Measurements from ENCODE around the gene ANKRD39. TPM values are rescaled to one million over a fixed set of nuclear protein-coding genes. Genes with fewer than 3 reads are reported as not detected.

ANKRD39 gene
- total and polyA plus RNA-seq, 12 donors, result 9.2 to 49.5 (median 22.5) TPM

DNA sequence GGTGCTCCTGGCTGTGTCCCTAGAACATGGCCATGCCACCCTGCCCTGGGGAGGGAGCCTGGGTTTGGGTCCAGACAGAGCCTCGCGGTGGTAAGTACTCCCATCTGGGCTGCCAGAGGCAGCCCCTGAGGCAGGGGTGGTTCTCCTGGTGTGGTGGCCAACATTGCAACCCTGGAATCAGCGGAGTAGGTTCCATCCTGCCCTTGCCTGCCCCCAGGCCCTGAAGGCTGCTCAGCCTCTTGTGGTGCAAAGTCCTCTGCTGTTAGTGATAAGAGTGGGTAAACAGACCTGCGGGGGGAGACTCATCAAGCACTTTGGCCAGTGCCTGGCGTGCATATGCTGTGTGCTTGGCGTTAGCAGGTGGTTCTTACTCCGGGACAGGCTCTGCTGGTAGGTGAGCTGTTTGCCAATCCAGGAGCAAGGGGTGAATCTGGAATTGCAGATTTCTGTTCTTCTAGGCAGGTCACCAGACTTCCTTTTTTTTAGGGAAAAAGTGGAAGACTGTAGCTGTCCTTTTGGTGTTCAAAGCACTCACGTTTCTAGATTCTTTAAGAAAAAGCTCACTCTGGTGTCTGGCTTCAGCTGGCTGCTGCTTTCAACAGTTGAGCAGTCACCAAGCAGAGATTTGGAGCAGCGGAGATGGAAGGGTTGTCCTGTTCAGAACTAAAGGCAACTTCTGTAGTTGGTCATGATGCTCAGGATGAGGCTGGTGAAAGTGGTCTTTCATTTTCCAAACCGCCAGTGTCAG, 38.5 kb downstream of the ANKRD39 start:
- Histone ChIP-seq H3K27me3 (no peaks in the 10 kb centered on the region), H3K36me3 (replicated peaks in 1 of 2) (peaks cover 0 to 10% of the 10 kb centered on the region in 2 donors), H3K9me3 (replicated peaks in 1 of 3) (no peaks in the 10 kb centered on the region), H3K27ac (peak overlapping the region in 1 of 5 donors; percentile 12), H3K4me1 (replicated peaks in 1 of 2) (peaks cover 22 to 50% of the 10 kb centered on the region in 2 donors), H3K4me3 (no peak overlapping the region)
- 80 to 86% (median 82%) methylated on average over 7 to 10 of the region's 10 CpGs for WGBS, 4 donors
- TF ChIP-seq POLR2A (IDR thresholded peaks at IDR 0.05), result no peak
- TF ChIP-seq, protein P1, sequence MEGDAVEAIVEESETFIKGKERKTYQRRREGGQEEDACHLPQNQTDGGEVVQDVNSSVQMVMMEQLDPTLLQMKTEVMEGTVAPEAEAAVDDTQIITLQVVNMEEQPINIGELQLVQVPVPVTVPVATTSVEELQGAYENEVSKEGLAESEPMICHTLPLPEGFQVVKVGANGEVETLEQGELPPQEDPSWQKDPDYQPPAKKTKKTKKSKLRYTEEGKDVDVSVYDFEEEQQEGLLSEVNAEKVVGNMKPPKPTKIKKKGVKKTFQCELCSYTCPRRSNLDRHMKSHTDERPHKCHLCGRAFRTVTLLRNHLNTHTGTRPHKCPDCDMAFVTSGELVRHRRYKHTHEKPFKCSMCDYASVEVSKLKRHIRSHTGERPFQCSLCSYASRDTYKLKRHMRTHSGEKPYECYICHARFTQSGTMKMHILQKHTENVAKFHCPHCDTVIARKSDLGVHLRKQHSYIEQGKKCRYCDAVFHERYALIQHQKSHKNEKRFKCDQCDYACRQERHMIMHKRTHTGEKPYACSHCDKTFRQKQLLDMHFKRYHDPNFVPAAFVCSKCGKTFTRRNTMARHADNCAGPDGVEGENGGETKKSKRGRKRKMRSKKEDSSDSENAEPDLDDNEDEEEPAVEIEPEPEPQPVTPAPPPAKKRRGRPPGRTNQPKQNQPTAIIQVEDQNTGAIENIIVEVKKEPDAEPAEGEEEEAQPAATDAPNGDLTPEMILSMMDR (IDR thresholded peaks at IDR 0.05), result no peak
- intact Hi-C loops (cut with DNase I), result loop anchor here in 1 of 2 donors (10.0 kb wide), 1 partner anchor 45 kb away; no protein-coding TSS in a partner anchor
- peak in 1 of 7 donors; percentile 66 for DNase-seq

DNA sequence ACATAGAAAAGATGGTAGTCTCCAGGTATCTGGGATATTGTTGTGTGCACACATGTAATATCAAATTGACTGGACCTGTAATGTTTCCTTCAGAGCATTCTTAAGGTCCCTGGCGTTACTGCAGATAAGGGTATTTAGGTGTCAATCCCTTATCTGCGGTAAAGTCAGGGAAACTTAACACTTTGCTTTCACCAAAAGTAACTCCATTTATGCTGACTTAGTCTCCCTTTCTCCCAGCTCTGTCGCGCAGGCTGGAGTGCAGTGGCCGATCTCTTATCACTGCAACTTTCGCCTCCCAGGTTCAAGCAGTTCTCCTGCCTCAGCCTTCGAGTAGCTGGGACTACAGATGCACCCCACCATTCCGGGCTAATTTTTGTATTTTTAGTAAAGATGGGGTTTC, 39.9 kb downstream of the ANKRD39 start:
- no peaks in the 10 kb centered on the region for H3K27me3 ChIP-seq
- peaks cover 22 to 50% of the 10 kb centered on the region in 2 donors for H3K4me1 ChIP-seq (replicated peaks in 1 of 2)
- peak overlapping the region in 1 of 4 donors; percentile 69 for H3K4me3 ChIP-seq
- no peak for DNase-seq
- intact Hi-C loops (cut with DNase I), result loop anchor here in 1 of 2 donors (10.0 kb wide), 1 partner anchor 47 kb away; no protein-coding TSS in a partner anchor
- H3K36me3 ChIP-seq (replicated peaks in 1 of 2), result peaks cover 0 to 3% of the 10 kb centered on the region in 2 donors
- 80 to 92% (median 83%) methylated on average over 8 of the region's 8 CpGs for WGBS, 4 donors
- H3K27ac ChIP-seq, result no peak overlapping the region
- no peaks in the 10 kb centered on the region for H3K9me3 ChIP-seq (replicated peaks in 1 of 3)
- TF ChIP-seq, protein P1 (IDR thresholded peaks at IDR 0.05), result no peak
- TF ChIP-seq POLR2A (IDR thresholded peaks at IDR 0.05), result no peak

DNA sequence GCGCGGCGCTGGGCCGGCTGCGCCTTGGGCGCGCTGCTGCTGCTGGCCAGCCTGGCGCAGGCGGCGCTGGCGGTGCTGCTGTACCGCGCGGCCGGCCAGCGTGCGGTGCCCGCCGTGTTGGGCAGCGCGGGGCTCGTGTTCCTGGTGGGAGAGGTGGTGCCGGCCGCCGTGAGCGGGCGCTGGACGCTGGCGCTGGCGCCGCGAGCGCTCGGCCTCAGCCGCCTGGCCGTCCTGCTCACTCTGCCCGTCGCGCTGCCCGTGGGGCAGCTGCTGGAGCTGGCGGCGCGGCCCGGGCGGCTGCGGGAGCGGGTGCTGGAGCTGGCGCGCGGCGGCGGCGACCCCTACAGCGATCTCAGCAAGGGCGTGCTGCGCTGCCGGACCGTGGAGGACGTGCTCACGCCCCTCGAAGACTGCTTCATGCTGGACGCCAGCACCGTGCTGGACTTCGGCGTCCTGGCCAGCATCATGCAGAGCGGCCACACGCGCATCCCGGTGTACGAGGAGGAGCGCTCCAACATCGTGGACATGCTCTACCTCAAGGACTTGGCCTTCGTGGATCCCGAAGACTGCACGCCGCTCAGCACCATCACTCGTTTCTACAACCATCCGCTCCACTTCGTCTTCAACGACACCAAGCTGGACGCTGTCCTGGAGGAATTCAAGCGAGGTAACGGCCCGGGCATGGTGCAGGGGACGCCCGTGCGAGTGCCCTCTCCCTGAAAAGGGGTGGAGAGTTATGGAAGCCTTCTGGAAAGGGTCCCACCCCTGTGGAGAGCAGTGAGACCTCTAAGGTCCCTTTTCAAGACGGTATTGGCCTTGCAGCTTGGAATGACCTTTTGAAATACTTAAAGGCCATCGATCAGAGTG, 40.7 kb downstream of the ANKRD39 start:
- Histone ChIP-seq H3K4me1 (replicated peaks in 1 of 2) (peaks cover 22 to 50% of the 10 kb centered on the region in 2 donors), H3K4me3 (peak overlapping the region in 2 of 4 donors; percentile 7 to 69), H3K27ac (peak overlapping the region in 2 of 5 donors; percentile 38 to 98), H3K27me3 (no peaks in the 10 kb centered on the region), H3K36me3 (replicated peaks in 1 of 2) (no peaks in the 10 kb centered on the region), H3K9me3 (replicated peaks in 1 of 3) (no peaks in the 10 kb centered on the region)
- TF ChIP-seq, protein P1 (IDR thresholded peaks at IDR 0.05), result peak in 1 of 6 experiments; percentile 12
- TF ChIP-seq POLR2A (IDR thresholded peaks at IDR 0.05), result no peak
- peak in 2 of 7 donors; percentile 27 to 41 for DNase-seq
- intact Hi-C loops (cut with DNase I), result loop anchor here in 1 of 2 donors (10.0 kb wide), 1 partner anchor 48 kb away; no protein-coding TSS in a partner anchor
- 2 to 13% (median 3%) methylated on average over 2 to 89 of the region's 89 CpGs for WGBS, 4 donors

Measured in adrenal gland (tissue), 12 donors.